Subcutaneous adipose tissue (tissue), 4 donors: Measurements from ENCODE around the gene NADK. TPM values are rescaled to one million over a fixed set of nuclear protein-coding genes. Genes with fewer than 3 reads are reported as not detected.

Experiments
- total RNA-seq, 4 donors: library from RNA; depleted of rRNA; stranded (reverse); fragments of >200 nt; gene quantifications; one replicate each; pipeline ENCODE4 v1.1.0, GENCODE V29; 2016
- TF ChIP-seq, protein P1 (sequence below): fragments of 450-650 bp; IDR thresholded peaks from one replicate; pipeline ENCODE4 v1.5.1; 2016; ENCODE audit warnings: low read depth, mild to moderate bottlenecking, control low read depth, antibody characterized with exemption, moderate library complexity

Gene NADK
- total RNA-seq, 4 donors from 2014 or later, result 98.8 to 147 (median 111) TPM

DNA sequence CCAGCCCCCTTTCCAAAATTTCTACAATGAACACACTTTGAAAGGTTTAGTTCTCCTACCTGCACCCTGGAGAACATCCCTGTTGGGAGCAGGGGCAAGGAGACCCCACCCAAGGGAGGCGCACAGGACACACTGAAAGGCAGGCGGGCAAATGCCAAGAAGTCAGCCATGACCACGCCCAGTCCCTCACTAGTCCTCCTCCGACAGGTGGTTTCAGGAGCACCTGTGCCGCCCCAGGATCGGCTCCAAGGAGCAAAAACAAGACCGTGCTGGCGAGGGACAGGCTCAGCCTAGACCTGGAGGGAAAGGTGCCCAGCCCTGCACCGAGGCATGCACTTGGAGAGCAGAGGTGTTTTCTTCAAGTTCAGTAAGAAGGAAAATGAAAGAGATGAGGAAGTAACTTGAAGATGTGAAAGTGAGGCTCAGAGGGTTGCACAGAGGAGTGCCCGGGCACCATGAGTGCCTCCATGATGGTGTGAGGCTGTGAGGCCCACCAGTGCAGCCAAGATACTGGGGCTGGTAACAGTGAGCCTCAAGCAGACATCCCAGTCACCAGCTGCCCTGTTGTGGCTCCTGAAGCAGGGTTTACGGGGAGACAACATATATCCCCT, 19.6 kb upstream of the NADK start:
- TF ChIP-seq, protein P1, sequence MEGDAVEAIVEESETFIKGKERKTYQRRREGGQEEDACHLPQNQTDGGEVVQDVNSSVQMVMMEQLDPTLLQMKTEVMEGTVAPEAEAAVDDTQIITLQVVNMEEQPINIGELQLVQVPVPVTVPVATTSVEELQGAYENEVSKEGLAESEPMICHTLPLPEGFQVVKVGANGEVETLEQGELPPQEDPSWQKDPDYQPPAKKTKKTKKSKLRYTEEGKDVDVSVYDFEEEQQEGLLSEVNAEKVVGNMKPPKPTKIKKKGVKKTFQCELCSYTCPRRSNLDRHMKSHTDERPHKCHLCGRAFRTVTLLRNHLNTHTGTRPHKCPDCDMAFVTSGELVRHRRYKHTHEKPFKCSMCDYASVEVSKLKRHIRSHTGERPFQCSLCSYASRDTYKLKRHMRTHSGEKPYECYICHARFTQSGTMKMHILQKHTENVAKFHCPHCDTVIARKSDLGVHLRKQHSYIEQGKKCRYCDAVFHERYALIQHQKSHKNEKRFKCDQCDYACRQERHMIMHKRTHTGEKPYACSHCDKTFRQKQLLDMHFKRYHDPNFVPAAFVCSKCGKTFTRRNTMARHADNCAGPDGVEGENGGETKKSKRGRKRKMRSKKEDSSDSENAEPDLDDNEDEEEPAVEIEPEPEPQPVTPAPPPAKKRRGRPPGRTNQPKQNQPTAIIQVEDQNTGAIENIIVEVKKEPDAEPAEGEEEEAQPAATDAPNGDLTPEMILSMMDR, result no peak

DNA sequence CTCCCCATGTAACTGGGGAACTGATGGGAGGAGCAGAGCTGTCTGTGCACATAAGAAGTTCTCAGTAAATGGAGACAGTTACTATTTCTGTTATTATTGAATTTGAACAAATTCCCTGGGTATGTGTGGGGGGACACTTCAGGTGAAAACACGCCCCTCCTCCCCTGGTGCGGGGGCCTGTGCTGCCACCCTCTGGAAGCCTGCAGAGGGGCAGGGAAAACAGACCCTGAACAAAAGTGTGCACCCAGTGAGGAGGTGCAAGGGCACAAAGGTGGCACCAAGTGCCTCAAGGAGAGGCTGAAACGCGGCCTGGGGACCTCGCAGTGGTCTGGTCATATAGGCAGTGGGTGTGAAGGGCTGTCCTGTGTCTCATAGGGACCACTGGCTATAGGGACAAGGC, 18.2 kb upstream of the NADK start:
- TF ChIP-seq, protein P1, result no peak

DNA sequence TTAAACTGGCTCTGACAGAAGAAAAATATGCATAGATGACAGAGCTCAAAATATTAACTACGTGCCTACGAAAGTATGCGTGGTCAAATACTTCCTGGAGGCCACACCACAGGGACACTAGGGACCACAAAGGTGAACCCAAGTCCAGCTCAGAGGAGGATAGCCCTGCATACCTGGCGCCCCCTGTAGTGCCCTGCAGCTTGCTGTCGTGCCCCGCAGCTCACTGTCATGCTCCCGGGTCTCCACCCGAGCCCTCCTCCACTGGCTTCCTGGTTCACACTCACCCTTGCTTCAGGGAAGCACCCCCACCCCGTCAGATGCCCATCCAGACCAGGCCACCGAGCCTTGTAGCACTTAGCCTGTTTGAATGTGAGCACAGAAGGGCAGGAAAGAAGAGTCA, 16.7 kb upstream of the NADK start:
- TF ChIP-seq, protein P1, result no peak

DNA sequence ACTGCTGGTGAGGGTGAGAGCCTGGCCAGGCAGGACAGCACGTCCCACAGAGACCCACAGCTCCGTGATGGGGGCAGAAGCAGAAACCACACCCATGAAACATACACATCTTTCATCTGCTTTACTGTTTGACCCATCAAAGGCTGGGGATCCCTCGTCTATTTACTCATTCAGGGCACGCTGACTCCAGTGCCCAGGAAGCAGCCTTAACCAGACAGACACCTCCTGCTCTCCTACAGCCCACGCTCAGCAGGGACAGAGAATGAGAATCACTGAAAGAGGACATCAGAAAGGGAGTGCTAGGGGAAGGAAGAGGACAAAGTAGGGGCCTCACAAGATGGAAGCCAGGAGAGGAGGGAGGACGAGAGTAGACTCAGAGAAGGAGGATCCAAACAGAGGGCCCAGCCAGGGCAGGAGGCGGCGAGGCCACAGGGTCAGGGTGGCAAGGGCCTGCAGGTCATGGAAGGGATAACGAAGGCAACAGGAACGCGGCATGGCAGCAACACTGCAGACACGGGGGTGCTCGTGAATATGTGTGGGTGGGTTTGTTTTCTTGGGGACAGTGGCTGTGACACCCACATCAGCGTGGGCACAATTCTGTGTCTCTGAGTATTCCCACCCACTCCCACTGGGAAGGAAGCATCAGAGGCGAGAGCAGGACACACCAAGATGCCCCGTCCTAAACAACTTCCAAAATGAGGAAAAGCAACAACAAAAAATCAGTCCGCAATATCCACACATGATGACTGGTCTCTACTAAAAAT, 15.4 kb upstream of the NADK start:
- TF ChIP-seq, protein P1, result no peak

DNA sequence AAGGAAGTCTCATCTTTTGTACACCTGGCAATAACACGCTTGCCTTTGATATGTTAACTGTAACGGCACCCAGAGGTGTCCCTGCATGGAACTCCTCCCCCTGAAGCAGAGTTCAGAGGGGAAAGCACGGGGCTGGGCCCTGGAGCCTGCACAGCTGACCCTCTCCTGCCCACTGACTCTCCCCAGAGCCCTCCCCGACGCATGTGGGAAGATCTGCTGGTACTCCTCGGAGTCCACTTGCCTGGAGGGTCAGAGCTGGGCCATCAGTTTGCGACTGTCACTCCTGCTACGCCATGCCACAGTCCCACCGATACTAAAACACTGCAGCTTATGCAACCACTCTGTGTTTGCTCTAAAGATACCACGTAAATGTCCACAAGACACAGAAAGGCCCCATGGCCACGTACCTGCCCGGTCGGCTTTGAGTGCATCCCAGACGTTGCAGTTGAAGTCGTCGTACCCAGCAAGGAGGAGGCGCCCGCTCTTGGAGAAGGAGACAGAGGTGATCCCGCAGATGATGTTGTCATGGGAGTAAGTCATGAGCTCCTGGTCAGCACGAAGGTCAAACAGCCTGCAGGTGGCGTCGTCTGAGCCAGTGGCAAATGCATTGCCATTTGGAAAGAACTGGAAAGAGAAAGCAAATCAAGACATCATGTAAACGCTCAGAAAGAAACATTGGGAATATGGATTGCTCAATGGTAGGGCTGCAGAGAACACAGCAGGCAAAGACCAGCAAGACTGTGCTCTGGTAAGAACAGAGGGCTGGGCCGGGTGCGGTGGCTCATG, 10.6 kb upstream of the NADK start:
- TF ChIP-seq, protein P1, result no peak

DNA sequence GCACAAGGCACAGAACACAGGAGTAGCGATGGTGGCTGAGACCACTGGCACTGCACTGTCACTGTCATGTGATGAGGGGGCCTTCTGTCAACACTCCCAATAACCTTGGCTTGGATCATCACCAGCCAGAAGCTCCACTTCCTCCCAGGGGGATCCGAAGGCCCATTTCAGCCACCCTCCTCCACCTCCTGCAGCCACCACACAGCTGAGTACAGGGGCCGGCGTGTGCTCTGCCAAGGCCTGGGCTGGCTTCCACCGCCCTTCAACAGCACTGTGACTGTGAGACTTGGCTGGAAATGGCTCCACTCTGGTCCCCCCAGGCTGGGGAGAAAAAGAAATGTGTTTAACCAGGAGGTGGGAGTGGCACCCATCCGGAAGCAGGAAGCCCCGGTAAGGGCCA, 9.9 kb upstream of the NADK start:
- TF ChIP-seq, protein P1, result no peak
